Stimulated activated CD8-positive, alpha-beta memory T cell treated with anti-CD3 and anti-CD28 coated beads, Interleukin-15, amount 100 ng/mL, for 24 hours (primary cell): Measurements from ENCODE around the gene NKD1.

Experiments used
- DNase-seq: peaks from one replicate; pipeline ENCODE4 v3.0.0-alpha.2; 2020; ENCODE audit warnings: low read depth

NKD1 gene

DNA sequence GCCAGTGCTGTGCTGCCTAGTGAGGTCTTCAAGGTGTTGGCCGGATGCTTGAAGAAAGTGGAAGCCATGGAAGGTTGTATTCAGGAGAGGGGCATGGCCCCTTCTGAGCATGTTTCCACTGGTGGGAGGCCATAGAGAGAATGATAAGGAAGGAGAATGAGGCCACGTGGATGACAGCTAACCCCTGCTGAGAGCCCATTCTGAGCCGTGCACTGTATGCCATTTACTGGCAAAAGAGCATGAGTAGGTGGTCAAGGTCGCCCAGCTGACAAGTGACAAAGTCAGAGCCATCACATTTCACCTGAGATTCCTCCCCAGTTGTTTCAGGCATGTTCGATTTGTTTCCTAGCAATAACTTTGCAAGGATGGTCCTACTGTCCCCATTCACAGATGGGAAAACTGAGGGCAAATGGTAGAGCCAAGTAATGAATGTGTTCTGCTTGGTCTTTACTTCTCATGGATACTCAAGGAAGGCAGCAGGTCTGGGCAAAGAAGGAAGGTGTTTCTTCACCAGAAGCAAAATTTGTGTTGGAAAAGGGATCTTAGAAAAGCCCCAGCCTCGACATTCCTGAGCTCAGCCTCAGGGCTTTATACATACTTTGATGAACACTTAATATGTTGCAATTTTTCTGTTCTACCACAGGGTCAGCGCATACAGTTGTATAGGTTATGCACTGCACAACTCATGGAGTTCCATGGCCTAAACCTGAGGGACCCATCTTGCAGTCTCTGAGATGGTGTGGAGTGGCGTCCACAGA lies 10.5 kb upstream of the NKD1 start:
- no peak for DNase-seq

- no peak for DNase-seq
Measured at GRCh38 chr16:50538411-50539052, 9.7 kb upstream of the NKD1 start.

DNA sequence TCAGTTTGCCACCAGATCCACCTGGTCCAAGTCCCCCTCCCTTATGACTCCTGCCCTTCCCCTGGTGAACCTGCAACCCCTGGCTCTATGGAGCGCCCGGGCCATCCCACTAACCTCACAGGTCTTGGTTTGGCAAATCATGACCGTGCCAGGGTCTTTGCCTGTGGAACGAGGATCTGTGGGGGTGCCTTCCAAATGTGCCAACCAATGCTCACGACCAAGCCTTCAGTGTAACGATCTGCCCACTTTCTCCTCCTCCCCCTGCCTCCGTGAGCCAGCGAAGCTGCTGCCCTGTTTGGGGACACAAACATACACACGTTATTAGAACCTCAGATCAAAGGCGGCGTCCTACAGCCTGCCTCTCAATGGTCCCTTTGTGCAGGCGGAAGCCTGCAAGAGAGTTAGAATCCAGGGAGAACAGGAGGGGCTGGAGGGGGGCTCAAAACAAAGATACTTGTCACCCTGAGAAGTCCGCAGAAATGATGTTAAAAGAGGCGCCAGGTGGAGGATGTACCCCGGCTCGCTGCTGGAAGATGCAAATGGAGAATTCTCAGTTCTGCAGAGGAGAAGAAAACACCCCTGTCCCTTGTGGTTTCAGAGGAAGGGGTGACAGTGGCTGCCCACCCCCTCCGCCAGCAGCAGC lies 9.0 kb upstream of the NKD1 start:
- no peak for DNase-seq

DNA sequence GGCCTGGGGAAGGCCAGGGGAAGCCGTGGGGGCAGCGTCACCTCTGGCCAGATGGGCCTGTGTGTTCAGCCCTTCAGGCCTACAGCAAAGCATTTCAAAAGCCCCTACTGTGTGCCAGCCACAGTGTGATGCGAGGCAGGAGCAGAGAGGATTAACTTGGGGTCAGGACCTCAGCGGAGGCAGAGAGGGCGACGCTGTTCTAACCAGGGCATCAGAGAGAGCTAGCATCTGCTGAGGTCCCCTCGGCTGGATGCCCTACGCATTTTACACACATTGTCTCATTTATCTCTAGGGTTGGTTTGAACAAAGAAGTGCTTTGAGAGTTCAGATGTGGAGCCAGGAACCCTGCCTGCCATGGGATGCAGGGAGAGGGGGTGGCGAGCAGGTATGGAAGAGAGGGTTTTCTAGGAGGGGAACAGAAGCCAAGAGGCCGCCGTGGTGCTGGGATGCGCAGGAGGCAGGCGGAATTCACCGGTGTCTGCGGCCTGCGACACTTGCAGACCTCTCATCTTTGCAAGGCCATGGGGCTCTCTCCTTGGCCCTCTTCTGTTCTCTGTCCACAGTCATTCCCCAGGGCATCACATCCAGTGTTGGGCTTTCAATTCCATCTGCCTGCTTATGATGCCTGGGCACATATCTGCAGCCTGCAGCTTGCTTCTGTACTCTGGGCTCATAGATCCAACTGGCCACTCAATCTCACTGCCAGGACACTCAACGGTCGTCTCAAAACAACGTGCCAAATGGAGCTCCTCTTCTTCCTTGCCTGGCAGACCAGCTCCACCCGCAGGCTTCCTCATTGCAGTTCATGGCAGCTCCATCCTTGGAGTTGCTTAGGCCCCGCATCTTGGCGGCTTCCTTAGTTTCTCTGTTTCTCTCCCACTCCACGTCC lies 8.1 kb upstream of the NKD1 start:
- DNase-seq: no peak

DNA sequence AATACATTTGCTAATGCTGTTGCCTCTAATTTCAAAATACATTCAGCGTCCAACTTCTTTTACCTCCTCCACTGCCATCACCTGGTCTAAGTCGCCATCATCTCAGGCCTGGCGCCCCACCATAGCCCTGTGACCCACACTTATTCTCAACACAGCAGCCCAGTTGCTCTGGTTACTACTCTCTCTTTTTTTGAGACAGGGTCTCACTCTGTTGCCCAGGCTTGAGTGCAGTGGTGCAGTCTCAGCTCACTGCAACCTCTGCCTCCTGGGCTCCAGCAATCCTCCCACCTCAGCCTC lies 7.5 kb upstream of the NKD1 start:
- no peak for DNase-seq

- DNase-seq: no peak
Measured at GRCh38 chr16:50542703-50543102, 5.5 kb upstream of the NKD1 start.

GRCh38 chr16:50546125-50546524 lies 2.1 kb upstream of the NKD1 start:
- DNase-seq: no peak

DNA sequence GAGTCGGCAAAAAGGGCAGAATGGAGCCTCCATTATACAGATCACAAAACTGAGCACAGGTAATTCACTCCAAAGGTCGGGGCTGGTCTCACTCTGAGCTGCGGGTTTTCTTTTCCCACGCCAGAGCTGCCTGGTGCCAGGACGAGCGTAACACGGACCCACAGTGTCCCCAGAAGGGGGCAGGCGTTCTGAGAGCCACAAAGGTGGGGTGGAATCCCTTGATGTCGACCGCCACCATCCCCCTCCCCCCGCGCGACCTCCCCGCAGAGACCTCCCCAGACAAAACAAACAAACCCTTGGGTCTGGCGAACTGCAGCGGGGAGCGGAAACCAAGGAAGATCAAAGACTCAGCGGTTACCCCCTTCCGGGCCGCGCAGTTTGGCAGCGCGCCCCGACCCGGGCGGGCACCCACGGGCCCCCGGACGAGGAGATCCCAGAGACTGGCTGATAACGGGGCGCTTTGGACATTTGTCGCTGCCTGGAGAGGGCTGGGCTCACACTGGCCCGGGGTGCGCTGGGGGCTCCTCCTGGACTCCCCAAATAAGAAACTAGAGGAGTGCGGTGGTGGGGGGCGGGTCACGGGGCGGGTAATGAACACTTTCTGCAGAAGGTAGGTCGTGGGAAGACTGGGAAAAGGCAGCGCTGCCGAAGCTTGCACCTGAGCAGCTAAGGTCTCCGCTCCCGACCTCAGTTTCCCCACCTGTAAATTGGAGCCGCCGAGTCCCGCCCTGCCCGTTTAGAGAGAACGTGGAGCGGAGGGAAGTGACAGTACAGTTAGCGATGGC lies 664 bp upstream of the NKD1 start:
- peak; percentile 32 for DNase-seq

GRCh38 chr16:50548909-50549560 lies 839 bp downstream of the NKD1 start:
- no peak for DNase-seq

- DNase-seq: no peak
Measured at GRCh38 chr16:50549561-50549915, 1.3 kb downstream of the NKD1 start.

DNA sequence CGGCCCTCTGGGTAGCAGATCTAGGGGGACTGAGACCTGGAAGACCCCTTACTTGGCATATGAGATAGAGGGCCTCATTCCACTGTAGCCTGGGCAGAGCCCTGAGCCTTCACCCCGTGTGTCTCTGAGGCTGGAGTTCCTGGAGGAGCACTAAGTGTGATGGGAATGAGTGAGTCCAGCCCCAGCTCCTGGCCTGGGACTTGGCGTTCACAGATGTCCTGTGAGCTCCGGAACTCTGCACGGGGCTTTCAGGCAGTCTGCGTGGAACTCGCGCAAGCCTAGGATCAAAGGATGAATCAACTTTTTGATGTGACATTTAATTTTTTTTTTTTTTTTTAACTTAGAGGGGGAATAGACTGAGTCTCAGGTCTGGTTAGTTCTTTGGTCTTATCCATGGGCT lies 1.8 kb downstream of the NKD1 start:
- no peak for DNase-seq

GRCh38 chr16:50550866-50551641 lies 2.9 kb downstream of the NKD1 start:
- no peak for DNase-seq

DNA sequence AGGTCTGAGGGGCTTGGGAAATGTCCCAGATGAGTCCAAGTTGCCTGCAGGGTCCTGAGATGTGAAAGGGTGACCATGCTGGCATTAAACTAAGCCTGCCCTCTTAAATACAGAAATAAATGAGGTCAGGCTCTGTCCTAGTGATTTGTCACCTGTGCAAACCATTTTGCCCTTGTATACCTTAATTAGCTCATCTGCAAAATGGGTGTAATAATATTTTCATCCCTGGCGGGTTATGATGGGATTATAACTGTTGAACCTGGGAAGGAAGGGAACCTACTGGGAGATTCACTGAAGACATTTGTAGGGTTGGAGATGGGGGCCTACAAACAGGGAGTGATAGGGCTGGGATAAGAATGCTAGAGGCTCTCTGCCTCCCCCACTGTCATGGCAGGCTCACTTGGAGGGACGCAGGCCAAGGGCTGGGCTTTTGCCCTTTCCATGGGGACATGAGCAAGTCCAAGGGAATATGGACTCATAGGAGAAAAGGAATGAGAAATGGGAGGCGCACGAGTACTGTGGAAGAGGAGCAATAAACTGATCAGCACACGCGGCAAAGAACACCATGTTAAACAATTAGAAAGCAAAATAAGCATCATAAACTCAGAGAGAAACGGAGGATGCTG lies 4.4 kb downstream of the NKD1 start:
- no peak for DNase-seq

GRCh38 chr16:50553182-50553710 lies 5.0 kb downstream of the NKD1 start:
- DNase-seq: no peak

DNA sequence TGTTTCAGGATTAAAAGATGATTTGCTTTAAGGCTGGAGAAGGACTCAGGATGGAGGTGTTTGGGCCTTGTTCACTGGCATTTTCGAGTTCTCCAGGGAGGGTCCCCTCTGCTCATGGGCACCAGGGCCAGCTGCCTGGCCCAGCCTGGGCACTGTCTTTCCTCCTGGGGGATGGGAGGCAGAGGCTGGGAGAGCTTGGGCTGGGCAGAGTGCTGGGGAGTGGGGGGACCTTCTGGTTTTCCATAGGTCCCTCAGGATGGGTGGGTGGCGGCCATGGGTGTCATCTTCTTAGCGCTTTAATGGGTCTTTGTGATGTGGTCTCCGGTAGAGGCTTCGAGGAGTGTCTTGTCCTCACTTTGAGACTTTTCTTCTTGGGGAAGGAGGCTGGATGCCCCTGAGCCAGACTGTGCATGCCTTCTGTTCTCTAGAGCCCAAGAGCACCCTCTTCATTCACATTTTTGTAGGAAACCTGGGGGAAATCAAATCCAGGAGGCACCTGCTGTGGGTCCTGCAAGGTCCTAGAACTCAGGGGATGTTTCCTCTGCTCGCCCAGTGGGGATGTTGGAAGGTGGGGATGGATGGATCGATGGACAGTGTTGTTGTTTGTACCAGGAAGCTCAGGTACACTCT lies 5.7 kb downstream of the NKD1 start:
- no peak for DNase-seq

DNA sequence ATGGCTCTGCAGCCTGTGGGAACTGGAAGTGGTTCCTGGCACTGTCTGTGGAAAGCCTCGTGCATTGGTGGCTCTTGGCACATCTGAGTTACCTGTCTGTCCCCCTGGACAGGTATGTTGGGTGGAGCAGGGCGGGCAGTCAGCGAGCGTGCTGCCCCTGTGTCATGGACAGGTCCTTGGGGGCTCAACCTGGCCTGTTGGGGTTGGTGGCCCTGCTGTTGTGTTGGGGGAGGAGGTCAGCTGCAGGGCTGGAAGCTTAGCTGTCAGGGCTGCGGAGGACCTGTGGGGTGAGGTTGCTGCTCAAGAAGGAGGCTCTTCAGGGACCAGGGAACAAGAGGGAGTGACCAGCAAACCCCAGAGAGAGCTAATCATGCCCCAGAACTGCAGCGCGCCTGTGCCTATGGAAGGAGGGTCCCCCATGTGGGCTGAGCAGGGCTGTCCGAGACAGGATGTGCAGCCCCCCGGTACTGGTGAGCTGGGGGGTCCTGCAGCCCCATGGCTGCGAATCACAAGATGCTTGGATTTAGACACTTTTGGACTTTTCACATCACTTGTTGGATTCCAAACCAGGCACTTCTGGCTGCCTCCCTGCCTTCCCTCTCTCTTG lies 7.2 kb downstream of the NKD1 start:
- DNase-seq: no peak

DNA sequence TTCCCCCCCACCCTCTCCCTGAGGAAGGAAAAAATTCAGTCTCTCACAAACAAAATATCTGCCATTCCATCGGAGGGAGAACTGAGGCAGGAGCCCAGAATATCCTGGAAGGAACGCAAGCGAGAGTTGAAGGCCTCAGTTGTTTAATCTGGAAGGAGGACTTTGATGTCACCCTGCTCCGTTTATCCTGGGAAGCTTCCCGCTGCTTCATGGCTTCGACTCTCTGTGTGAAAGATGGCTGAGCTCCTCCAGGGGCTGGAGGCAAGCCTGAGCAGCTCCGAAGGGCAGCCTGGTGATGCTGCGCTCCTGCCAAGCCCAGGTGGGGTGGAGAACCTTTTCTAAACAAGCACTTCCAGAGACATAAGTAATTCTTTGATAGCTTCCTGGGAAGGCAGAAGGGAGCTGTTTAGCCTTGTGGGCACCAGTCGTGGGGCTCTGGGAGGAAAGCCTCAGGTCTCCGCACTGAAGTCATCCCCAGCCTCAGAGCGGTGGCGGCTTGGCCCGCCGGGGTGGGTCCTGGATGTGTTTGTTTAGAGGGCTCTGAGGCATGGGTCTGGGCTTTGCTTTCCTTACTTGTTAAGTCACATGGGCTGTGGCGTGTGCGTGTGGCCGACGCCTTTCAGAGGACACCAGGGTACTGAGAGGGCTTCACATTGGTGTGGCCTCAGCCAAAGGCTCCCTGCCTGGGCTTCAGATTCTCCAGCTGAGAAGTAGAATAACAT lies 7.9 kb downstream of the NKD1 start:
- DNase-seq: no peak

DNA sequence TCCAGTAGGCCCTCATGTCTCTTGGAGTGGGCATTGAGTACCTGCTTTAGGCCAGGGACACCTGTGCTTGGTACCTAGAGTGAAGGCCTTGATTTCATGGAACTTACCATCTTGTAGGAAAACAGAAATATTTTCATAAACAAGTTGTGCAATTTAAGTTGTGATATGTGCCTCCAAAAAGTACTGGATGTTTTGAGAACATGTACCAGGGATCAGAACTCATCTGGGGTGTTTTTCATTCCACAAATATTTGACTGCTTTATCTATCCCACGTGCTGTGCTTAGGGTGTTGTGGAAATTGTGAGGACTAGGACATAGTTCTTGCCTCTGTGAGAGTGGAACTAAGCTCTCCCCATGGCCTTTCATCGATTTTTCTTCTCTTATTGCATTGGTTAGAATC lies 8.8 kb downstream of the NKD1 start:
- DNase-seq: no peak
